H1 (cell line): ENCODE results near the gene LRIT2. TPM values are rescaled to one million over a fixed set of nuclear protein-coding genes. Genes with fewer than 3 reads are reported as not detected.

Experiments
- CTCF ChIA-PET: fragments of 300-600 bp; sonication (Branson Sonifier 250); formaldehyde crosslinking; loops from one replicate; lab custom pipeline; 2021; ENCODE audit not compliant: partially characterized antibody; lab: Charles Lee
- POLR2A ChIA-PET: fragments of 300-600 bp; sonication (Branson Sonifier 250); formaldehyde crosslinking; loops from one replicate; lab custom pipeline; 2021; ENCODE audit warnings: inconsistent platforms; ENCODE audit not compliant: partially characterized antibody; lab: Charles Lee
- DNase-seq, 2 experiments: peaks; one replicate each; pipeline versions ENCODE4 v3.0.0 to v3.0.0-alpha.2; 2010 to 2022; ENCODE audit warnings: low spot score in 2 of 2, low read depth in 1 of 2, mixed read lengths in 1 of 2
- FAIRE-seq: peaks from 2 replicates; lab custom pipeline; 2011; peaks lifted over from hg19 to GRCh38; lab: Jason Lieb, UNC
- H2AFZ ChIP-seq: 2 replicates; pipeline ENCODE4 v1.8.1; 2012; ENCODE audit warnings: low read length, inconsistent platforms
- H2AK5ac ChIP-seq: 2 replicates; pipeline ENCODE4 v1.6.1; 2013; ENCODE audit warnings: low read depth, low read length
- H2BK120ac ChIP-seq: replicated peaks from 2 replicates; pipeline ENCODE3; 2013; ENCODE audit warnings: low read depth, low read length, inconsistent platforms
- H2BK12ac ChIP-seq: 2 replicates; pipeline ENCODE4 v1.6.1; 2013; ENCODE audit warnings: low read depth, low read length
- H2BK15ac ChIP-seq: 2 replicates; pipeline ENCODE4 v1.6.1; 2013; ENCODE audit warnings: low read length
- H2BK20ac ChIP-seq: 2 replicates; pipeline ENCODE4 v1.6.1; 2013; ENCODE audit warnings: low read length
- H2BK5ac ChIP-seq: 2 replicates; pipeline ENCODE4 v1.6.1; 2013; ENCODE audit warnings: low read depth, low read length
- H3K14ac ChIP-seq: 2 replicates; pipeline ENCODE4 v1.6.1; 2013; ENCODE audit warnings: inconsistent platforms; ENCODE audit not compliant: insufficient read length
- H3K18ac ChIP-seq: 2 replicates; pipeline ENCODE4 v1.6.1; 2013; ENCODE audit warnings: low read length; ENCODE audit errors: extremely low read depth
- H3K23ac ChIP-seq: 2 replicates; pipeline ENCODE4 v1.6.1; 2013; ENCODE audit warnings: inconsistent platforms; ENCODE audit not compliant: insufficient read length
- H3K23me2 ChIP-seq: 2 replicates; pipeline ENCODE4 v1.6.1; 2013; ENCODE audit warnings: low read depth, low read length
- H3K27ac ChIP-seq: 2 replicates; pipeline ENCODE4 v1.6.1; 2011; ENCODE audit warnings: low read depth, low read length, inconsistent platforms
- H3K27me3 ChIP-seq, 4 experiments: replicated peaks in 1 of 4; 1 replicate in 1 of 4; 2 replicates in 3 of 4; pipeline versions ENCODE4 v1.6.1 to v1.8.1; 2011 to 2013; ENCODE audit warnings: low read length in 3 of 4, mild to moderate bottlenecking in 3 of 4, inconsistent platforms in 2 of 4, mixed read lengths in 2 of 4, moderate library complexity in 1 of 4; ENCODE audit not compliant: control insufficient read depth in 3 of 4, insufficient read depth in 3 of 4; ENCODE audit errors: extremely low read depth in 1 of 4
- H3K36me3 ChIP-seq, 4 experiments: 2 replicates each; pipeline versions ENCODE4 v1.6.1 to v1.8.1; 2011 to 2013; ENCODE audit warnings: mild to moderate bottlenecking in 4 of 4, low read length in 3 of 4, moderate library complexity in 2 of 4, control low read depth in 1 of 4, inconsistent platforms in 1 of 4; ENCODE audit not compliant: insufficient read depth in 4 of 4, control insufficient read depth in 2 of 4
- H3K4ac ChIP-seq: replicated peaks from 2 replicates; pipeline ENCODE3; 2013; ENCODE audit warnings: low read length, low read depth, mixed read lengths, inconsistent platforms; ENCODE audit not compliant: insufficient read length
- H3K4me1 ChIP-seq, 4 experiments: replicated peaks in 1 of 4; 1 replicate in 1 of 4; 2 replicates in 3 of 4; pipeline versions ENCODE4 v1.6.1 to v1.8.1; 2011 to 2013; ENCODE audit warnings: low read length in 3 of 4, inconsistent platforms in 2 of 4, mixed read lengths in 1 of 4; ENCODE audit not compliant: insufficient read depth in 4 of 4, control insufficient read depth in 3 of 4
- H3K4me2 ChIP-seq, 2 experiments: 2 replicates each; pipeline versions ENCODE4 v1.6.1 to v1.8.1; 2011 to 2013; ENCODE audit warnings: low read depth in 2 of 2, low read length in 2 of 2, control low read depth in 1 of 2, inconsistent platforms in 1 of 2, mild to moderate bottlenecking in 1 of 2; ENCODE audit not compliant: insufficient read depth in 1 of 2
- H3K4me3 ChIP-seq, 4 experiments: fragments of 200-600, 300-600 bp in 1 of 4; sonication (generic), shearing (Covaris generic), sonication (Bioruptor Twin) in 1 of 4; 2 replicates each; pipeline versions ENCODE4 v1.5.1 to v1.8.1; 2011 to 2016; ENCODE audit warnings: low read length in 4 of 4, low read depth in 3 of 4, control low read depth in 2 of 4, inconsistent platforms in 2 of 4, mild to moderate bottlenecking in 2 of 4, mixed read lengths in 1 of 4, moderate library complexity in 1 of 4; ENCODE audit not compliant: insufficient read depth in 2 of 4; ENCODE audit errors: extremely low read depth in 1 of 4
- H3K56ac ChIP-seq: replicated peaks from 2 replicates; pipeline ENCODE3; 2013; ENCODE audit warnings: low read depth, mild to moderate bottlenecking, mixed read lengths, low read length, inconsistent platforms; ENCODE audit not compliant: insufficient read length
- H3K79me1 ChIP-seq: 2 replicates; pipeline ENCODE4 v1.6.1; 2013; ENCODE audit warnings: low read depth, low read length, control low read depth
- H3K79me2 ChIP-seq, 2 experiments: 2 replicates each; pipeline versions ENCODE4 v1.6.1 to v1.8.1; 2012 to 2013; ENCODE audit warnings: low read length in 2 of 2, mild to moderate bottlenecking in 2 of 2, inconsistent platforms in 1 of 2; ENCODE audit not compliant: insufficient read depth in 2 of 2, control insufficient read depth in 1 of 2
- H3K9ac ChIP-seq, 4 experiments: replicated peaks in 1 of 4; 1 replicate in 1 of 4; 2 replicates in 3 of 4; pipeline versions ENCODE4 v1.6.1 to v1.8.1; 2011 to 2013; ENCODE audit warnings: low read depth in 3 of 4, low read length in 3 of 4, control low read depth in 2 of 4, mild to moderate bottlenecking in 2 of 4, moderate library complexity in 2 of 4, inconsistent platforms in 1 of 4; ENCODE audit errors: extremely low read depth in 1 of 4
- H3K9me3 ChIP-seq, 2 experiments: 2 replicates each; pipeline versions ENCODE4 v1.6.1 to v1.8.1; 2012 to 2013; ENCODE audit warnings: mild to moderate bottlenecking in 2 of 2, moderate library complexity in 2 of 2, control low read depth in 1 of 2, inconsistent platforms in 1 of 2, low read depth in 1 of 2, low read length in 1 of 2, mixed read lengths in 1 of 2; ENCODE audit not compliant: insufficient read depth in 2 of 2
- H4K20me1 ChIP-seq, 2 experiments: replicated peaks in 1 of 2; 2 replicates each; pipeline versions ENCODE3 to v1.8.1; 2011 to 2013; ENCODE audit warnings: inconsistent platforms in 2 of 2, low read length in 2 of 2, mild to moderate bottlenecking in 1 of 2; ENCODE audit not compliant: insufficient read depth in 2 of 2, control insufficient read depth in 1 of 2
- H4K5ac ChIP-seq: 2 replicates; pipeline ENCODE4 v1.6.1; 2013; ENCODE audit warnings: low read length, low read depth, mixed read lengths, inconsistent platforms; ENCODE audit not compliant: insufficient read length
- H4K8ac ChIP-seq: 2 replicates; pipeline ENCODE4 v1.8.0; 2013; ENCODE audit warnings: mild to moderate bottlenecking, moderate library complexity, low read length, inconsistent platforms; ENCODE audit not compliant: insufficient read depth; ENCODE audit errors: extremely low read depth
- H4K91ac ChIP-seq: replicated peaks from 2 replicates; pipeline ENCODE3; 2013; ENCODE audit warnings: low read length, mixed read lengths, inconsistent platforms; ENCODE audit not compliant: insufficient read length
- RAD21 ChIP-seq, 2 experiments: IDR thresholded peaks in 1 of 2; conservative IDR thresholded peaks in 1 of 2; 2 replicates each; pipeline ENCODE4 v1.6.1; 2011; ENCODE audit warnings: low read depth in 2 of 2, low read length in 2 of 2, improper control_type of control experiment in 1 of 2, inconsistent platforms in 1 of 2, mild to moderate bottlenecking in 1 of 2, moderate library complexity in 1 of 2
- RBBP5 ChIP-seq: IDR thresholded peaks from 2 replicates; pipeline ENCODE4 v1.7.1; 2012; ENCODE audit warnings: low read depth, mild to moderate bottlenecking, inconsistent platforms, low read length, moderate library complexity, borderline replicate concordance
- WGBS, 2 experiments: shearing (Covaris generic) in 1 of 2; methylation state at CpG; one replicate each; pipeline versions ENCODE4 v1.1.6 to v1.1.7; 2013 to 2015; ENCODE audit warnings: low lambda C conversion rate in 2 of 2, mixed read lengths in 2 of 2, inconsistent platforms in 1 of 2, low coverage in 1 of 2, missing lambda C conversion rate in 1 of 2; ENCODE audit not compliant: insufficient replicate concordance in 2 of 2, insufficient coverage in 1 of 2, insufficient read length in 1 of 2; ENCODE audit errors: extremely low coverage in 1 of 2, missing lambda C conversion rate in 1 of 2; 5-methylcytosine and 5-hydroxymethylcytosine counted together
- polyA plus RNA-seq, 7 experiments: library from polyadenylated mRNA; depleted of rRNA in 3 of 7; stranded (reverse) in 5 of 7; unstranded in 2 of 7; fragments of >200 nt in 5 of 7; fragments of 200-250 nt in 2 of 7; gene quantifications; 1 replicate in 5 of 7; 2 replicates in 1 of 7; 4 replicates in 1 of 7; pipeline versions ENCODE4 v1.2.1 to v1.2.3, GENCODE V29; 2011 to 2013; ENCODE audit warnings: missing spikeins in 2 of 7, mixed read lengths in 2 of 7
- total RNA-seq: library from RNA; stranded (reverse); fragmentation: NEBNext Ultra II Directional; extraction: Animal tissue kit (Norgen Biotek cat#: 25700); gene quantifications from 2 replicates; pipeline ENCODE4 v1.2.1, GENCODE V29; 2021

Gene LRIT2
- total and polyA plus RNA-seq, 2 of the 8 experiments (the other 6 are each of a cell fraction or from before 2014, with no cell fraction given) = not detected

GRCh38 chr10:84176836-84177474 lies 48.4 kb downstream of the LRIT2 start:
- peaks cover 0 to 7% of the 10 kb centered on the region in 2 experiments for H4K20me1 ChIP-seq
- no peak overlapping the region; the same call in 1 of the 2 replicates for H4K8ac ChIP-seq
- no peaks in the 10 kb centered on the region for H3K79me2 ChIP-seq
- no peak overlapping the region for H2BK5ac ChIP-seq
- no peak overlapping the region for H2BK12ac ChIP-seq
- H3K23ac ChIP-seq = no peak overlapping the region
- WGBS, 2 experiments = 92% methylated on average over 3 of the region's 4 CpGs; no CpG with 5 or more reads in 1 of the 2 experiments
- no peak overlapping the region for H3K14ac ChIP-seq
- CTCF ChIA-PET = interaction anchor here (0.8 to 1.5 kb wide), 4 partner anchors 21 to 363 kb away, joined by 3 to 6 read pairs (median 4); no protein-coding TSS in a partner anchor
- H2BK120ac ChIP-seq = no peak overlapping the region
- no peak overlapping the region for H3K56ac ChIP-seq
- H3K18ac ChIP-seq = no peak overlapping the region
- H3K4me1 ChIP-seq = peaks cover 0 to 2% (median 0%) of the 10 kb centered on the region in 4 experiments; a peak in 2 of 7 replicates
- no peak overlapping the region for H2BK20ac ChIP-seq
- peak overlapping the region; percentile 31; the same call in 1 of the 2 replicates for H2AFZ ChIP-seq
- no peaks in the 10 kb centered on the region for H3K79me1 ChIP-seq
- peaks cover 0 to 7% of the 10 kb centered on the region in 2 experiments; a peak in 1 of 4 replicates for H3K9me3 ChIP-seq
- H2AK5ac ChIP-seq = no peak overlapping the region
- H2BK15ac ChIP-seq = no peak overlapping the region
- POLR2A ChIA-PET = no interaction called here
- no peaks in the 10 kb centered on the region for H3K27me3 ChIP-seq
- H3K23me2 ChIP-seq = peaks cover 9% of the 10 kb centered on the region
- H3K27ac ChIP-seq = no peak overlapping the region
- H3K4me3 ChIP-seq = no peak overlapping the region
- no peak overlapping the region for H4K91ac ChIP-seq
- 0 out of 4 replicates have a peak, but pooled peaks of 1 of the 2 experiments have one; percentile 9 for TF ChIP-seq RAD21 (IDR thresholded peaks at IDR 0.05 in 1 of 2, conservative IDR thresholded peaks at IDR 0.05 in 1 of 2; ENCODE audit: low read depth in 2 of 2, low read length in 2 of 2)
- no peak for TF ChIP-seq RBBP5
- no peak overlapping the region for H3K4me2 ChIP-seq
- FAIRE-seq (no peak), DNase-seq (peak in 1 of 2 experiments; percentile 46)
- no peak overlapping the region for H3K4ac ChIP-seq
- no peak overlapping the region for H4K5ac ChIP-seq
- H3K9ac ChIP-seq = no peak overlapping the region
- H3K36me3 ChIP-seq = no peaks in the 10 kb centered on the region
